ENCODE results near the gene HYOU1. TPM values are rescaled to one million over a fixed set of nuclear protein-coding genes. Genes with fewer than 3 reads are reported as not detected.

HYOU1 gene
- total RNA-seq, 2 donors from 2014 or later = 277 to 315 TPM

- no peaks in the 10 kb centered on the region for H3K9me3 ChIP-seq (ENCODE audit: control insufficient read depth, low read length)
- H3K36me3 Mint-ChIP-seq (ENCODE audit: low read depth) = peaks cover 58% of the 10 kb centered on the region
- no peak overlapping the region for H3K27ac Mint-ChIP-seq
- DNase-seq = no peak
- H3K4me1 Mint-ChIP-seq = no peaks in the 10 kb centered on the region
- peaks cover 63% of the 10 kb centered on the region for H3K36me3 ChIP-seq (ENCODE audit: control insufficient read depth, insufficient read depth, low read length)
- H3K27me3 Mint-ChIP-seq (ENCODE audit: insufficient read depth) = no peaks in the 10 kb centered on the region
- H3K4me3 ChIP-seq (ENCODE audit: low read length) = no peak overlapping the region
- H3K9me3 Mint-ChIP-seq = no peaks in the 10 kb centered on the region
- TF ChIP-seq CTCF (conservative IDR thresholded peaks at IDR 0.05) = no peak
- no peak overlapping the region for H3K27ac ChIP-seq (ENCODE audit: low read depth, low read length)
- H3K27me3 ChIP-seq (ENCODE audit: control insufficient read depth, insufficient read depth, low read length, poor library complexity, severe bottlenecking) = no peaks in the 10 kb centered on the region
- WGBS, 2 experiments (ENCODE audit: insufficient coverage in 1 of 2, insufficient read length in 1 of 2) = 93% methylated on average over 18 to 19 of the region's 19 CpGs
- H3K9ac ChIP-seq (ENCODE audit: extremely low read depth, low read length, poor library complexity, severe bottlenecking) = no peak overlapping the region
- H3K4me1 ChIP-seq (ENCODE audit: control insufficient read depth, insufficient read depth, low read length) = no peaks in the 10 kb centered on the region
- H3K4me3 Mint-ChIP-seq = no peak overlapping the region
Observed at GRCh38 chr11:119078675-119079420, 21.8 kb upstream of the HYOU1 start.

GRCh38 chr11:119077839-119078238 is 20.8 kb upstream of the HYOU1 start:
- H3K9me3 Mint-ChIP-seq = no peaks in the 10 kb centered on the region
- H3K27ac Mint-ChIP-seq = no peak overlapping the region
- H3K36me3 Mint-ChIP-seq (ENCODE audit: low read depth) = peaks cover 66% of the 10 kb centered on the region
- no peak overlapping the region for H3K4me3 ChIP-seq (ENCODE audit: low read length)
- no peak for TF ChIP-seq CTCF (conservative IDR thresholded peaks at IDR 0.05)
- no peak overlapping the region for H3K4me3 Mint-ChIP-seq
- no peak overlapping the region for H3K27ac ChIP-seq (ENCODE audit: low read depth, low read length)
- H3K9me3 ChIP-seq (ENCODE audit: control insufficient read depth, low read length) = no peaks in the 10 kb centered on the region
- H3K9ac ChIP-seq (ENCODE audit: extremely low read depth, low read length, poor library complexity, severe bottlenecking) = no peak overlapping the region
- H3K4me1 Mint-ChIP-seq = no peaks in the 10 kb centered on the region
- H3K27me3 Mint-ChIP-seq (ENCODE audit: insufficient read depth) = no peaks in the 10 kb centered on the region
- H3K27me3 ChIP-seq (ENCODE audit: control insufficient read depth, insufficient read depth, low read length, poor library complexity, severe bottlenecking) = no peaks in the 10 kb centered on the region
- H3K4me1 ChIP-seq (ENCODE audit: control insufficient read depth, insufficient read depth, low read length) = no peaks in the 10 kb centered on the region
- peaks cover 73% of the 10 kb centered on the region for H3K36me3 ChIP-seq (ENCODE audit: control insufficient read depth, insufficient read depth, low read length)
- WGBS, 2 experiments (ENCODE audit: insufficient coverage in 1 of 2, insufficient read length in 1 of 2) = 98 to 100% methylated on average over 10 to 11 of the region's 11 CpGs
- DNase-seq = no peak

DNA sequence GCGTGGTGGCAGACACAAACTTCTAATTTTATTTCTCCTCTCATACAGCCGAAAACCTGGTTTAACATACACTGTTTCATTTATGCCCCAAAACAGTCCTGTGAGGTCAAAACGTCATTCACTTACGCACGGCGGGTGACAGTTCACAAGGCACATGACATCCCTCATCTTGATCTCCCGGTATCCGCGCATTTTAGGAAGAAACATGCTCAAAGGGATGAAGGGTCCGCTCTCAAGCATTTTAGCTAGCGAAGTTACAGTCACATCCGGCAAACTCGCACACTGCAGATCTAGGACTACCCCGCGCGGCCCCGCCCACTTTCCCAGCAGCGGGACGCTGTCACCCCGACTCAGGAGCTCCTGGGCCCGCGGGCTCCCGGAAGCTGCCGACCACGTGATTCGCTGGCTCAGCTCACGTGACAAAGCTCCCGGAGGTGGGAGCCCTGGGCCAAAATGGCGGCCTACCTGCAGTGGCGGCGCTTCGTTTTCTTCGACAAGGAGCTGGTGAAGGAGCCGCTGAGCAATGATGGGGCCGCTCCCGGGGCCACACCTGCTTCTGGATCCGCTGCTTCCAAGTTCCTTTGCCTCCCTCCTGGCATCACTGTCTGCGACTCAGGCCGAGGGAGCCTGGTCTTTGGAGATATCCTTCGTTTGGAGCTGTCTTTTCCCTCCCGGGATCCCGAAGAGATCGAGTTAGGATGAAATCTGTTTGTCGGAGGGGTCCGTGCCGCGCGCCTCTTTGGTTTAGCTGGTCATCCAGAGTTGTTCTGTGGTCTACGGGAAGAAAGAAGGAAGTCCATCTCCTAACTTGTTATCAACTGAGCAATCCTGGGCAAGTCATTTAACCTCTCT is 10.6 kb upstream of the HYOU1 start, which contains the start of gene VPS11:
TSS of gene VPS11 (plus strand) at position 448 of the 852 bp plus-strand sequence. CDS start at position 454, 6 bp downstream.
- Mint-ChIP-seq H3K9me3 (no peaks in the 10 kb centered on the region), H3K27me3 (ENCODE audit: insufficient read depth) (no peaks in the 10 kb centered on the region), H3K4me1 (peaks cover 5% of the 10 kb centered on the region), H3K4me3 (peak within 1 kb of the TSS; percentile 96), H3K27ac (peak within 1 kb of the TSS; percentile 98), H3K36me3 (ENCODE audit: low read depth) (peaks cover 24% of the 10 kb centered on the region)
- Histone ChIP-seq H3K36me3 (ENCODE audit: control insufficient read depth, insufficient read depth, low read length) (peaks cover 26% of the 10 kb centered on the region), H3K9ac (ENCODE audit: extremely low read depth, low read length, poor library complexity, severe bottlenecking) (peak within 1 kb of the TSS; percentile 90), H3K27ac (ENCODE audit: low read depth, low read length) (peak within 1 kb of the TSS; percentile 57), H3K27me3 (ENCODE audit: control insufficient read depth, insufficient read depth, low read length, poor library complexity, severe bottlenecking) (no peaks in the 10 kb centered on the region), H3K9me3 (ENCODE audit: control insufficient read depth, low read length) (no peaks in the 10 kb centered on the region), H3K4me3 (ENCODE audit: low read length) (peak within 1 kb of the TSS; percentile 95), H3K4me1 (ENCODE audit: control insufficient read depth, insufficient read depth, low read length) (no peaks in the 10 kb centered on the region)
- no peak for TF ChIP-seq CTCF (conservative IDR thresholded peaks at IDR 0.05)
- WGBS, 2 experiments (ENCODE audit: insufficient coverage in 1 of 2, insufficient read length in 1 of 2) = 0 to 1% methylated on average over 33 to 49 of the region's 49 CpGs
- peak; percentile 98 for DNase-seq
